ENCODE results near the gene TMEM158.

The TMEM158 gene

DNA sequence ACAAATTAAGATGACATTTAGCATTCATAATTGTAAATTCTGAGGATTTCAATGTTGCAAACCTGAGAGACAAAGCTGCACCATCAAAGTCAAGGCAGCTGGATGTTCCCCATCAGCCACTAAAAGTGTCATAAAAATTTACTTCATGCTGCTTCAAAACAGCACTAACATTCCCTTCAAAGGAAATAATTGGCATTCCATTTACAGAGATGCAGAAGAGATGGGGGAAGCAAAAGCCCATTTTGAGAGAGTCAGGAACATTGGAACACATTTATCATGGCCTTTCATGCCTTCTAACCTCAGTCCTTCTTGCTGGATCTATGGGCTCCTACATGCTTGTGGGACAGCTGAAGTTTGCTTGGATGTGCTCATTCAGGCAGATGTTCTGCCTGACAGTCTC, 6.4 kb upstream of the TMEM158 start:
- no peak for DNase-seq (ENCODE audit: low read depth)

DNA sequence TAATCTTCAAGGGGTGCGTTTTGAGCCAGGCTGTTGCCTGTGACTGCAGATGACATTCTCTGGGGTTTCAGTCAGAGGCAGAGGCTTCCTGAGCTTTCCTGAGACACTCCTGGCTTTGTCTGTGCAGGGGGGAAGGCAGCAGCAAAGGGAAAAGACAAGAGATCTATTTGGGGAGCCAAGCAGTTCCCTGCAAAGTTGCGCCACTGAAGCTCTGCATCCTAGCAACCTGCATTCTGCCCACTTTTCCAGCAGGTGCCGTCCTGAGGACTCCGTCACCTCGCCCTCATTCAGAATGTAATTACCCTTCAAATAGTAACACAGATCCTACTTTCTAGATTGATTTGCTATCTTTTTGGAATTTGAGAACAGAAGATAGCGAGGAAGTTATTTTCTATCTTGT, 1.9 kb upstream of the TMEM158 start:
- no peak for DNase-seq (ENCODE audit: low read depth)

DNA sequence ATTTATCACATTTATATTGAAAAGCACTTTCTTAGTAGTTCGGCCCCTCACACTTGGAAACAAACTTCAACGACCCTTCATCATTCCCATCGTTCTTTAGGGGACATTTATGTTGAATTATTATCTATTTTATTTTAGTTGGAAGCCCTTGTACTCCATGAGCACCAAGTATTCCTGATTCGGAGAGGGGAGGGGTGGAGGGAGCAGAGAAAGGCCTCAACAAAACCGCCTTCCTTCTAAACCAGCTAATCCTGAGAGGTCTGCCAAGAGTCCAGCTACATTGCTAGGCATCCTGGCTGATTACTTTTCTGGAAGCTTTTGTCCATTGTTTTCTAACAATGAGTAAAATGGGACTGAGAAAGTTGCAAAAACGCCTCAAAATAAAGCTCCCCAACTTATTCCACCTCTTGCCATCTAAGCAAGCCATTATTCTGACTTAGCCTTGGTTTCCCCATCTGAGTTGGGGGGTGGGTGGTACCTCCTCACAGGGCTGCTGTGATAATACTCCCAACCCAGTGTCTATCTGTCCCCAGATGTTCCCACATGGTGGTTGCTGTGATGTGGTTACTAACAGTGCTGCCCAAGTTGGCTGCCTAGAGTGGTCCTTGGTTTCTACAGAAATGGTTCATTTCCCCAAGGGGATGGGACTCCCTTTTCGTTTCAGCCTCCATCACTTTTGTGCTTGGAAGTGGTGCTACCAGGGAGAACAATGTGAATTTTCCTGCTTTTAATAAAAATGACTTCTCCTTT, 1.2 kb upstream of the TMEM158 start:
- DNase-seq (ENCODE audit: low read depth): no peak

DNA sequence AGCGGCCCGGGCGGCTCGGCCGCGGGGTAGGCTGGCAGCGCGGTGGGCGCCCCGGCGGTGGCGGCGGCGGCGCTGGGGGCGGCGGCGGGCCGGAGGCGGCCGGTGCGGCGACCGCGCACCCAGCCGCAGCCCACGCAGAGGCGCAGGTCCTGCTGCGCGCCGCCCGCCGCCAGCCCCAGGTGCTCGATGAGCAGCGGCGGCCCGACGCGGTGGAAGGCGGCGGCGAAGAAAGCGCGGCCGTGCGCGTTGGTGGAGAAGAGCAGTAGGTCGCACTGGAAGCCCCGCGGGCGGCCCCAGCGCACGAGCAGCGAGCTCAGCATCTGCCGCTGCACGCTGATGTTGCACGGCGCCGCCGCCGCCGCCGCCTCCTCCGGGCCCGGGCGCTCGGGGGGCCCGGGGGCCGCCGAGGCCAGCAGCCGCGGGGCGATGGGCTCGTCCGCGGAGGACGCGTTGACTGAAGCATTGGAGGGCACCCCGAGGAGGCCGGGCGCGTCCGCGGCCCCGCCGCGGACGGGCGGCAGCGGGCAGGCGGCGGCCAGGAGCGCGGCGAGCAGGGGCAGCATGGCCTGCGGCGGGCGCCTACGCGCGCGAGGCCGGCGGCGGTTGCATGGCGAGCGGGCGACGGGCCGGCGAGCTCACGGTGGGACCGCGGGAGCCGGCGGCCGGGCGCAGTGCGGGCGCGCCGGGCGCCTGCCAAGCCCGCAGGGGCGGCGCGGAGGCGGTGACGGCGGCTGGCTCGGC, 452 bp downstream of the TMEM158 start:
- no peak for DNase-seq (ENCODE audit: low read depth)

DNA sequence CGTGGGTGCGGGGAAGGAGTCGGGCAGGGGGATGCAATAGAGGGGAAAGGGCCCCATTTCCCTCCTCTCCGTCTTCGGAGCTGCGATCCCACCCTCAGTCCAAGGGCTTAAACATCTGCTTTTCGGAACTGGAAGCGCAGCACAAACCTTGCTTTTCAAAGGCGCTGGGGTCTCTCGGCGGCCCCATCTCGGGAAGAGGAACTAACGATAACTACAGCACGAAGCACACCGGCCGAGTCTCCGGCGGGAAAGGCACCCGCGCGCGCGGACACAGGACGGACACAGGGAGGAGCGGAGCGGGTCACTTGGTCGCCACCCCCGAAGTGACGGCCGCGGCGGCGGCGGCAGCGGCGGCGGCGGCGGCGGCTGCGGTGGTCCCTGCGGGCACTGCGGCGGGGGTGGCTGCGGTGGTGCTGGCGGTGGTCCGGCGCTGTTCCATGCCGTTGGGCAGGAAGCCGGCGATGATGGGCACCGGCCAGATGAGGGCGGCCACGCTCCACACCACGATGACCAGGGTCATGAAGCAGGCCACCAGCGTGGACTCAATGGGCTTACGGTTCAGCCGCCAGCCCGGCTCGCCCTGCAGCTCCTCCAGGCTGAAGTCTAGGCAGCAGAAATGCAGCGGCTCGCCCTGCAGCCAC, 1.1 kb downstream of the TMEM158 start:
- DNase-seq (ENCODE audit: low read depth): peak; percentile 14

DNA sequence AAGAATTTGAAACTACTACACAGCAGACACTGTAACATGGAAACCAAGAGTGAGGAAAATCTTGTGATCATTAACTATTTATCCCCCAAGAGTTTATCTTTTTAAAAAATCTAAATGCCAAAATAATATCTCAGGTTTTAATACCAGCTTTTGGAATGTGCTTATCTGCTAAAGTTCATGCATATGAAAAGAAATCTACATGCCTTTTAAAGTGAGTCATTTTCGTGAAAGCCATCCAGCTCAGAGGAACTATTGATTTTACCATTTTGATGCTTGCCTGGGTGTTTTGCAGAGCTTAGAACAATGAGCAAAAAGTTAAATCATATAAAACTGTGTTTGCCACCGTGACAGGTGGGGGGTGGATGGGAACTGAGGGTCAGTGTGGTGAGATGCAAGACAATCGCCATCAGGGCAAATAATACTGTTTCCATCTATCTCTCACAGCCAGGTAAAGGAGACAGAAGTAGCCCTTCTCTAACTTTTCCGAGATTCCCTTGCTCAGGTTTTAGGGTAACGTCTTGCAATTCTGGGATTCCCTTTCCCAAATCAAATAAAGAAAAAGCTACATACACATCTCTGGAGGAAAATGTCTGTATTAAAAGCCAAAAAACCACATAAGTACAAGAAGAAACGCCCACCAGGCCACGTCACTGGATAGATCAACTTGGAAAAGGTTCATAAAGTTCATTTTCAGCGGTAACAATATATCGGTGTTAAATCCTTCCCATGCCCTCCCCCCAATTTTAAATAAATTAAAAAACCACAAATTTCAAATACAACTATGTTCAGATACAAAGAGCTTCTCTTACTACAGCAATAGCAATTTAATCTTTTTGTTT, 2.0 kb downstream of the TMEM158 start:
- DNase-seq (ENCODE audit: low read depth): peak; percentile 28

DNA sequence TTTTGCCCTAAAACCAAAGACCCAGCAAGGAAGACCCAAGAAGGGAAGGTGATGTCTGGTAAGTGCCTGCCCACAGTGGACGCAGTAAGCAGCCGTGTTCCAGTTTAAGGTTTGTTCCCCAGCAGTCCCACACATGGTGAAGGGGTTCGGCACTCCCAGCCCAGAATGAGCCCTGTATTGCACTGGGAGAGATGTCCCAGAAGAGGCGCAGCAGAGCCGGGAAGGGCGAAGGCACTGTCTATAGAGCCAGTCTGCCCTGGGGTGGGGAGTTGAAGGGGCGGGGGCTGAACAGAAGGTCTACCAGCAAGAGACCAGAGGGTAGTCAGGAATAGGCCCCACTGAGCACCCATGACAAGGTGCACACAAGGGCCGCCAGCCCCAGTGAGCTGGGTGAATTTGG, 6.4 kb downstream of the TMEM158 start:
- DNase-seq (ENCODE audit: low read depth): no peak

DNA sequence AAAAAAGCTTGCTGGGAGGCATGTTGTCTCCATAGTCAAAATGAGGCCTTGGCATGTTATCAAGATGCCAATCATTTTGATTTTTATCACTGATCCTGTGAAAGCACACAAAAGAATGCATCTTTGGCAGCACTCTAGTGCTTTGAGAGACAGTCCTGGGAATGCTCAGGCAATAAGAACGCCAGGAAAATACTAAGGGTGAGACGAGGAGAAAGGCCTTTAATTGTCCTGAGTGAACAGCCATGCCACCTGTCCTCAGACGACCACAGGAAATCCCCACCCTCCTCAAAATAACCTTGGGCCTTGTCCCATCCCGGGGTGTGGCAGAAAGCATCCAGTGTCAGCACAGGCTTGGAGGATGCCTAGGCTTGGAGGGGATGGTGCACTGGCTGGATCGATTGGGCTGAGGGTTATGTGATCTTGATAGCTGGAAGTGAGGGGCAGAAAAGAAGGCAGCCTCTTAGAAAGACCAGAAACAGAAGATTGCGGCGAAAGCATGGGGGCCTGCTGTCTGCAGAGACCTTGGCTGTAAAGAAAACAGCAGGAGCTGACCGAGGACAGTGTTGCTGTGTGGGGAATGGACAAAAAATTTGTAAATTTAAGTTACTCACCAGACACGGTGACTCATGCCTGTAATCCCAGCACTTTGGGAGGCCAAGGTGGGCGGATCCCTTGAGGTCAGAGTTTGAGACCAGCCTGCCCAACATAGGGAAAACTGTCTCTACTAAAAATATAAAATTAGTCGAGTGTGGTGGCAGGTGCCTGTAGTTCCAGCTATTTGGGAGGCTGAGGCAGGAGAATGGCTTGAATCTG, 7.3 kb downstream of the TMEM158 start:
- DNase-seq (ENCODE audit: low read depth): peak; percentile 22

DNA sequence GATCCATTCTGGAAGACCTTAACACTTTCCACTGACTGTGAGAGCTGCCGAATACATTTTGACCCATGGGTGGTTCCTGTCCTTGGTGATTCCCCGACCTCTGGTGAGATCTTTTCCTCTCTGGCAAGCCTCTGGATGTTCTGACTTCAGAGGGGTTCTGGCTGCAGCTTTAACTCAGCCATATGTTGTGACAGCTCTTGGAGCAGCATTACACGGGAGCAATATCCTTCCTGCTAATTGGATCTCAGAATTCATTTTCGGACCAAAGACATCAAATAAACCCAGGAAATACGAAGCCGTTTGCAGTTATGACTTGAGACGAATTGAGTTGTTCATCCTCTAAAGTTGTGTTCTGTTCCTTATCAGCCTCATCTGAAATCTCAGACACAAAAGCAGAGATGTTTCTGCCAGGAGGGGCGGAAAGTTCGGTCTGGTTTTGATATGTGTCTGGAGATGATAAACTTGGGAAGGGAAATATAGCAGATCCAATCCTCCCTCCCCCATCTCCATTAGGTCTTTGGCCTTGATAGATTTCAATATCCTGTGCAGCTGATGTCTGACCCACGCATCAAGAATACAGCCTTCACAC, 10.0 kb downstream of the TMEM158 start:
- no peak for DNase-seq (ENCODE audit: low read depth)

DNA sequence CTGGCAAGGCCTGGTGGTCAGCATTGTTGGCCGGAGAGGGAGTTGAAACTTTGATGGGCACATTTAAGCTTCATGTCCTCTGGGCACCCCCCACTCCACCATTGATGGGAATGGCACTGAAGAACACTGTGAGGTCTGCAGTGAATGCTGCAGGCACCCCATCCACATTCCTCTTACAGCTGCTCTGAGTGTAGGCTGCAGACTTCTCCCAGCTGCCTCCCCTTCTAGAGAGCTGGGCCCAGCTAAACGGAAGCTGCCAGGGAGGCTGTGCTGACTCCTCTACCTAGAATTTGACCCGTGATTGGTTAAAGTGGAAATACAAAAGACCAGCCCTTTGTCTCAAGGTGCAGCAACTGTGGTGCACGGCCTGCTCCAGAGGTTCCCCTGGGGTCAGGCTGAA, 10.6 kb downstream of the TMEM158 start:
- no peak for DNase-seq (ENCODE audit: low read depth)

DNA sequence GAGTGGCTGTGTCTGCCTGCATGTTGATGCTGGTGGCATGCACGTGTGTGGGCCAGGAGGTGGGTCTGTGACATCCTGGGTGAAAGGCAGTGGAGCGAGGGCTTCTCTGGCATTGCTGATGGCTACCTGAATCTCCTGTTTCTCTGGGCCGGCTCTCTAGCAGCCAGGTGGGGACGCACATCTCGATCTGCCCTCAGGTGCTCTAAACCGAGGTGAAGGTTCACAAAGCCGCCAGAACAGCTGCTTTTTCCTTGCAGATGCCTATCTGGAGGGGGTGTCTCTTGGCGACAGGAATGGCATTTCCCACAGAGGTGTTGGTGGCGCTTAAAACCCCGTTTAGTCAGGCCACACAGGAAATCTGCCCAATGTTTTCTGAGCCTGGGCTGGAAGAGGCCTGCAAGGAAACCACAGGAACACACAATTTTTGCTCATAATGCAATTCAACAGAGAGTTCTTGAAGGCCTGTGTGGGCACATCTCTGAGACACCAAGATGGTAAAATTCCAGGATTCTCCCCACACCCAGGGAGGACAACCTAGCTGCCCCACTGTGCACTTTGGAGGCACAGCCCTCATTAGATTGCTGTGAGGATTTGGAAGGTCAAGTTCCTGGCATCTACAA, 11.9 kb downstream of the TMEM158 start:
- no peak for DNase-seq (ENCODE audit: low read depth)

DNA sequence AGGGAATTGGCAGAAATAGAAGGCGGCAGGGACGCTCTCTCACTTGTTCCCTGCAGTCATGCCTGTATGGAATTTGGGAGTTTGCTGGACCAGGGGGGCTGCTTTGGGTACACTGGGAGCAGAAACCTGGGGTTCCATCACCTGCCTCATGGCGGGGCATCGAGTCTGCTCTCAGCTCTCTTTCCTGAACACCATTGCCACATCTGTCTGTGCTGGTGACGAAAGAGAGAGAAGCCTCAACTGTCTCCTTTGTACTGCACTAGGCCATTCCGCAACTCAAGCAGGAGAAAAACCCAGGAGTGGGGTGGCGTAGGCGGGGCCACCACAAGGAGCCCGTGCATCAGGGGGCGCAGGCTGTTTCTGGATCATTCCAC, 14.0 kb downstream of the TMEM158 start:
- DNase-seq (ENCODE audit: low read depth): no peak

DNA sequence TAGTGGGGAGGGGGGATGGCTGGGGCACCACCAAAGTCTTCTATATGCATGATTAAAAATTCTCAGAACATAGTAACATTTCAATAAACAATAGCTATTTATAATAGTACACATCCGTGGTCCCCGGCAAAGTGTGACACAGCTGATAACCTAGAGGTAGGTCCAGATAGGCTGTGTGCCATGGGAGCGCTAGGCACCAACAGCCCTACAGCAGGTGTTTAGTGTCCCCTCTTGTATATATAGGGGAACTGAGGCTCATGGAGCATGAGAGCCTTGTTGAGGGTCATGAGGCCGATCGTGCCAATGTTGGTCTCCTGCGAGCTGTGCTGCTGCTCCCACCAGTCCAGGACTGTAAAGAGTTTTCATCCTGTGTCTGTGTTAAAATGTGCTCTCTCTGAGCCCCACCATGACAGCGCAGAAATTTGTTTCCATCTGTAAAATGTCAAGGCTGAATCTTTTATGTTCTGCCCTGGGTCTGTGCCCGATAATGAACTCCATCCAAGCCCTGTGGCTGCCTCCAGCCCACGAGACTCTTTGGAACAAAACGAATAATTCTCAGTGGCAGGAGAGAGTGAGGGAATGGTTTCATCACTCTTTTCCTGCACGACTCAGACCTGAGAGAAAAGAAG, 14.5 kb downstream of the TMEM158 start:
- no peak for DNase-seq (ENCODE audit: low read depth)

DNA sequence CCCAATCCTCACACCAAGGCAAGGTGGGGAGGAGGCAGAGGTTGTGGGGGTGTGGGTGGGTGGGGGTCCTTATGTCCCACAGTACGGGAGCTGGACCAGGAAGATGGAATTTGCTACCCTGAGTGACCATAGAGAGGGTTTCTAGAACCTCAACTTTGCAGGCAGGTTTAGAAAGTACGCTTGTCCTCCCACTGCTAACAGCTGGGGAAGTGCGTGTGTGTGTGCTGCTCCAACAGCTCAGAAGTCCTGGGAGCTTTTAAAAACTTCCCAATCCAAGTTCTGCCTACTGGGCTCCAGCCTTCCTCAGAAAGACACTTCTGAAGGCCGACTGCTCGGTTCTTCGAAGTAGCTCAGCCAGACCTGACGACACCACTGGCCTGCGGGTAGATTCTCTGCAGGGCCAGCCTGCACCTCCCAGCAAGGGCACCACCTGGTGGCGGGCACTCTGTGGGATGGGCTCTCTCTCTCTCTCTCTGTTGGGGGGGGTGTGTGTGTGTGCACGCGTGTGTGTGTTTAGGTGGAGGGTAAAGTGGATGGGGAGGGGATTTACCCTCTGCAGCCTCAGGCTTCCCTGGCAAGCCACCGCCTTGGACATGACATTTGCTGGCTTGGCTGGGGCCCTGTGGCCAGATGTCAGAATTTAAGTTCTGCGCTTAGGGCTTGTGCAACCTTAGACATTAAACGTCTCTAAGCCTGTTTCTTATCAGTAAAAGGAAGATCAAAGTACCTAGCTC, 15.6 kb downstream of the TMEM158 start:
- peak; percentile 38 for DNase-seq (ENCODE audit: low read depth)

DNA sequence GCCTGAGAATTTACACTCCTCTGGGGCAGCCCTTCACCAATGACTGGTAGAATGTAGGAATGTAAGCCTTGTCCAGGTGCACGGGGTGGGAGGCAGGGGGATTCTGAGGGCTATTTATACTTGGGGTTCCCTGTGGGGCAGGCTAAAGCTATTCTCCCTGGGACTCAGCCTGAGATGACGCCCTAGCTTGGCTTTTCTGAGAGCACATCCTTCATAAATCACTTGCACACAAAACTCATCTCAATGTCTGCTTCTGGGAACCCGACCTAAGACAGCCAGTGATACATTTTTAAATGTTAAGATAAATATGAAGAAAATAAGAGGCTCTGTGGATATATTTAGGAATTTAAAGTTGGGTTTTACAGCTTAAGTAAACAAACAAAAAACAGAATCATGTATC, 16.6 kb downstream of the TMEM158 start:
- DNase-seq (ENCODE audit: low read depth): no peak

DNA sequence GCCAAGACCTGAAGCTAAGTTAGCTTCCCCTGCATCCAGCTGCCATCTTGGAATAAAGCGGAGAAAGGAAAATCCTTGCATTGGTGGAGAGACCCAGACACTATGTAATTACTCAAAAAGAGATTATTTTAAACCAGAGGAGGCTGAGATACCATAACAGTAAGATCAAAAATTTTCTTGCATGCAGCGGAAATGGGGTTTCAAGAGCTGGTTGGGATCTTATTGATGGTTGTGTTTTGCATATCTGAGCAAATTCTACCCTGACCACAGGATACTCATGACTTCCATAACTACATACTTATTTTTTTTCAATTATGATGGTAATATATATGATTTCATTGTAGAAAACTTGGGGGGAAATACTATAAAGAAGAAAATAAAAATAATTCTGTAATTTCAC, 17.5 kb downstream of the TMEM158 start:
- no peak for DNase-seq (ENCODE audit: low read depth)

DNA sequence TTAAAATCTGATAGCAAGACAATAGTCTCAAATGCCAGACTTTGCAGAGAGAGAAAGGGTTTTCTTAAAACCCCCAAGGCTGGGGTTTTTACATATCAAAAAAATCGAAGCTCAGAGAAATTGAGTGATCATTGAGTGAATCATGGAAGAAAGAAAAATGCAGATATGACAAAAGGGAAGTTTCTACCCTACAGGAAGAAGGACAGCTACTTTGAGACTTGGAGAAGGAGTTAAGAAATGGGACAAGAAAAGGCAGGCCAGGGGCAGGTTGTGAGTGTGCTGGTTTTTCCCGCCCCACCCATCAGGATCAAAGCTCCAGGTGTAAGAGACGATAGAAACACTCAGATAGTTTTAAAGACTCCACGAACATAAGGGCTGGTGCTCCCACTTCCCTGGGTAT, 18.6 kb downstream of the TMEM158 start:
- DNase-seq (ENCODE audit: low read depth): no peak

DNA sequence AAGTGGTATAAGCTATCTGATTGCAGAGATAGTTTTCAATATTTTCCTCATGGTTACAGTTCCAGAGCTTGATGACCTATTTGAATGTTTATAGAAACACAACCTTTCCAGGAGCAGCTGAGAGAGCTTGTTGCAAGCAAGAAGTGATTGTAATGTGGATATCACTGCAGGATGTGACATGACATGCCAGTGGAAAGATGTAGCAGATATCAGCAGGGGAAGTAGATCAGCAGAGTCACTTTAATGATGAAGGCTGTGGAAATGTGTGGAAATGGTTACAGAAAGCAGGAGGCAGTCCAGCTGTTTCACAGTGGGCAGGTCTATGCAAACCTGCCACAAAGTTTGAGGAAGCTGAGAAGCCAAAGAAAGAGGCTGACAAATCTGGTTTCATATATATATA, 21.0 kb downstream of the TMEM158 start:
- no peak for DNase-seq (ENCODE audit: low read depth)

DNA sequence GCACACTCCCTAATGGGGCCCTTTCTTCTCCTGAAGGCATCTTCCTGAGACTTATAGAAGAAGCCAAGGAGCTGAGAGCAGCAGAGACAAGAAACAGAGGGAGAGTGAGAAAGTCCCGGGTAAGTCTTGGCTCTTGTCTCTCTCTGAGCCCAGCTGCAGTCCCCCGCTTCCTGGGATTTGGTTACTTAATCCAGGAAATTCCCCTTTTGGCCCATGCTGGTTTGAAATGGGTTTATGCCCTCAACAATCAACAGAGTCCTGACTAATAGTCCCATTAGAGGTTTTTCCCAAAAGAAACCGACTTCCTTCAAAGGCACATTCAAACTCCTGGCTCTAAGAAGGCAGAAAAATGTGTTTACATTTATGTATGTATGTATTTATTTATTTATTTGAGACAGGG, 22.0 kb downstream of the TMEM158 start:
- DNase-seq (ENCODE audit: low read depth): no peak

All from non-pigmented ciliary epithelial cell (primary cell).